ENCODE results near the gene SAPCD1. TPM values are rescaled to one million over a fixed set of nuclear protein-coding genes. Genes with fewer than 3 reads are reported as not detected.

Gene SAPCD1
- total RNA-seq, 1 experiment from 2014 or later: 3.2 TPM

- WGBS (ENCODE audit: extremely low coverage, insufficient read length, low lambda C conversion rate): no CpG with 5 or more reads among the region's 4 CpGs
- H2BK120ac ChIP-seq (ENCODE audit: low read depth, low read length, poor library complexity, severe bottlenecking): no peak overlapping the region
- H3K56ac ChIP-seq (ENCODE audit: insufficient read length, low read depth, low read length): no peak overlapping the region
- no peak overlapping the region for H2BK12ac ChIP-seq (ENCODE audit: insufficient read length, low read depth, low read length)
- H3K4me1 ChIP-seq (ENCODE audit: insufficient read depth, low read length): no peaks in the 10 kb centered on the region
- H3K4me2 ChIP-seq (ENCODE audit: insufficient read depth, insufficient read length, low read length): no peak overlapping the region
- peaks cover 5 to 10% of the 10 kb centered on the region in 2 experiments; a peak in 3 of 4 replicates for H3K4me1 Mint-ChIP-seq
- no peak overlapping the region for H2BK5ac ChIP-seq (ENCODE audit: insufficient read length, low read length)
- no peaks in the 10 kb centered on the region for H3K9me3 ChIP-seq (ENCODE audit: control insufficient read depth, low read depth, low read length)
- H3K27ac Mint-ChIP-seq: peak overlapping the region in 1 of 3 experiments; percentile 73; a peak in 2 of 7 replicates
- H2BK20ac ChIP-seq (ENCODE audit: low read depth, low read length, poor library complexity, severe bottlenecking): no peak overlapping the region
- H3K23me2 ChIP-seq (ENCODE audit: insufficient read length, low read depth, low read length, poor library complexity, severe bottlenecking): no peaks in the 10 kb centered on the region
- peaks cover 12 to 26% (median 12%) of the 10 kb centered on the region in 3 experiments; a peak in 6 of 7 replicates for H3K36me3 Mint-ChIP-seq (ENCODE audit: insufficient read depth in 1 of 3, low read depth in 3 of 3)
- TF ChIP-seq CTCF (conservative IDR thresholded peaks at IDR 0.05): peak; percentile 11; the same call in 1 of the 3 replicates
- H3K79me2 ChIP-seq (ENCODE audit: insufficient read depth, low read length): no peaks in the 10 kb centered on the region
- H3K18ac ChIP-seq (ENCODE audit: insufficient read length, low read depth, low read length): no peak overlapping the region
- no peak overlapping the region for H2AFZ ChIP-seq (ENCODE audit: low read length)
- H2BK15ac ChIP-seq (ENCODE audit: low read depth, low read length): no peak overlapping the region
- no peaks in the 10 kb centered on the region for H4K20me1 ChIP-seq (ENCODE audit: control insufficient read depth, insufficient read depth, insufficient read length)
- H3K9ac ChIP-seq (ENCODE audit: extremely low read depth, insufficient read length, low read length): no peak overlapping the region
- no peaks in the 10 kb centered on the region for H3K79me1 ChIP-seq (ENCODE audit: insufficient read depth, low read depth, low read length, poor library complexity, severe bottlenecking)
- no peak overlapping the region for H3K27ac ChIP-seq (ENCODE audit: insufficient read length, low read depth, low read length)
- no peak overlapping the region for H4K8ac ChIP-seq (replicated peaks; ENCODE audit: insufficient read length, low read depth, low read length)
- H3K14ac ChIP-seq (ENCODE audit: insufficient read depth, low read length): no peak overlapping the region
- no peaks in the 10 kb centered on the region for H3K9me3 Mint-ChIP-seq
- no peak overlapping the region for H4K91ac ChIP-seq (ENCODE audit: insufficient read length, low read depth, low read length)
- no peaks in the 10 kb centered on the region for H3K27me3 ChIP-seq (ENCODE audit: insufficient read depth, low read length)
- H2AK5ac ChIP-seq (ENCODE audit: insufficient read length, low read length): no peak overlapping the region
- H3K23ac ChIP-seq (ENCODE audit: insufficient read length, low read depth, low read length): no peak overlapping the region
- H3K4me3 Mint-ChIP-seq: no peak overlapping the region
- no peak overlapping the region for H3T11ph ChIP-seq (ENCODE audit: low read length)
- H4K5ac ChIP-seq (ENCODE audit: insufficient read length, low read depth, low read length): no peak overlapping the region
- no peak for DNase-seq
- H3K4ac ChIP-seq (ENCODE audit: low read depth, low read length): no peak overlapping the region
- H3K27me3 Mint-ChIP-seq (ENCODE audit: low read depth): no peaks in the 10 kb centered on the region
Observed at GRCh38 chr6:31775184-31775583, 12.7 kb downstream of the SAPCD1 start.
